Gastrocnemius medialis (tissue), 4 donors: ENCODE results near the gene RFC1.

Experiments
- CTCF ChIP-seq, 5 experiments: fragments of 450-650 bp in 3 of 5; fragments of 200-600 bp in 2 of 5; sonication (generic) in 2 of 5; IDR thresholded peaks in 4 of 5; conservative IDR thresholded peaks in 1 of 5; 1 replicate in 4 of 5; 2 replicates in 1 of 5; pipeline ENCODE4 v1.5.1; 2016 to 2019; ENCODE audit warnings: antibody characterized with exemption in 5 of 5, mild to moderate bottlenecking in 3 of 5, moderate library complexity in 3 of 5
- POLR2A ChIP-seq, 2 donors: fragments of 450-650 bp; IDR thresholded peaks; one replicate each; pipeline ENCODE4 v1.6.1; 2017; ENCODE audit warnings: antibody characterized with exemption in 2 of 2, mild to moderate bottlenecking in 2 of 2, moderate library complexity in 2 of 2

DNA sequence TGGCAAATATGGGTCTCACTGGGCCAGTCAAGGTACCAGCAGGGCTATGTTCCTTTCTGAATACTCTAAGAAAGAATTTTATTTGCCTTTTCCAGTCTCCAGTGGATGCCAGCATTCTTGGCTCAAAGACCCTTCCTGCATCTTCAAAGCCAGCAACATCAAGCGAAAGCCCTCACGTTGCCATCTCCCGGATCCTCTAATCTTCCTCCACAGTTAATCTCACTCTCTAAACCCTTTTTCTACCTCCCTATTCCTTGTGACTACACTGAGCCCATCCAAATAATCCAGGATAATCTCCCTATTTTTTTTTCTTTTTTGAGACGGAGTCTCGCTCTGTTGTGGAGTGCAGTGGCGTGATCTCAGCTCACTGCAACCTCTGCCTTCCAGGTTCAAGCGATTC is 23.4 kb downstream of the RFC1 start:
- TF ChIP-seq CTCF (IDR thresholded peaks at IDR 0.05 in 4 of 5, conservative IDR thresholded peaks at IDR 0.05 in 1 of 5) (no peak), POLR2A (IDR thresholded peaks at IDR 0.05) (no peak)
